ENCODE measurements around the gene KLF9.

The KLF9 gene

DNA sequence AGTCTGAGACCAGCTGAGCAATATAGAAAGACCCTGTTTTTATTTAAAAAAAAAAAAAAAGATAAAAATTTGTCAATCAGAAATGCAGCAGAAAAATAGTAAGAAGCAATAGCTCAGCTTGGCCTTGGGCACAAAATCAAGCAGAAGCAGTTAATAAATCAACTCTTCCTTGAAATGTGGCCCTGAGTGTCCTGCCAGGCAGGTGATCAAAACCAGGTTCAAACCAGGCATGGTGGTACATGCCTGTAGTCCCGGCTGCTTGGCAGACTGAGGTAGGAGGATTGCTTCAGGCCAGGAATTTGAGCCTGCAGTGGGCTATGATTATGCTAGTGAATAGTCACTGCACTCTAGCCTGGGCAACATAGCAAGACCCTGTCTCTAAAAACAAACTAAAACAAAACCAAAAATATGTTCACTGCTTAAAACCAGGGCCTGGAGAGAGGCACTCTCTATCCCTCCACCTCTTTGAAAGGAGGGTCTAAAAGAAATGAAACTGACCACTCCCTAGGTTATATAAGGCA, 27.9 kb upstream of the KLF9 start:
- Histone ChIP-seq H3K9me3 (ENCODE audit: insufficient read depth, low read depth, low read length) (no peaks in the 10 kb centered on the region), H3K27me3 (ENCODE audit: insufficient read depth, low read length) (no peaks in the 10 kb centered on the region), H3K36me3 (ENCODE audit: insufficient read depth, low read length) (no peaks in the 10 kb centered on the region), H3K4me1 (ENCODE audit: insufficient read depth, low read length) (no peaks in the 10 kb centered on the region), H3K27ac (ENCODE audit: low read depth, low read length) (no peak overlapping the region), H3K9ac (ENCODE audit: low read depth, low read length) (no peak overlapping the region), H3K4me3 (ENCODE audit: low read length) (no peak overlapping the region)
- WGBS: 86% methylated on average over 1 of the region's 1 CpG

DNA sequence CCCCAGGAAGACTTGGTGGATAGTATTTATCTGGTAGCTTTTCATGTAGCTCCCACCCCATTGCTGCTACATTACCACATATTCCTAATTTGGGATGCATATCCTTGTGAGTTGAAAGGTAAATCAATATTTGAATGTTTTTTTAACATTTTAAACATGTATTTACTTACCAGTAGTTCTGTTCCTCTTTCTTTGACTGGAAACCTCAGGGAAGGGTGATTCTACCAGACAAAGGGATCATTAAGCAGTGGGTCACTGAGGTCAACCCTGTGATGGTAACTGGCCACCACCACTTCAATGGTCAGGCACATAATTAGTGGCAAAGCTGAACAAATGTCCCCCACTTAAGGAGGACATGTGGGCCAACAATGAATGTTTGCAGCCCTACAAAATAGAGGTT, 27.2 kb upstream of the KLF9 start:
- H3K4me1 ChIP-seq (ENCODE audit: insufficient read depth, low read length): no peaks in the 10 kb centered on the region
- H3K4me3 ChIP-seq (ENCODE audit: low read length): no peak overlapping the region
- H3K9me3 ChIP-seq (ENCODE audit: insufficient read depth, low read depth, low read length): no peaks in the 10 kb centered on the region
- no peaks in the 10 kb centered on the region for H3K27me3 ChIP-seq (ENCODE audit: insufficient read depth, low read length)
- no peak overlapping the region for H3K27ac ChIP-seq (ENCODE audit: low read depth, low read length)
- H3K36me3 ChIP-seq (ENCODE audit: insufficient read depth, low read length): no peaks in the 10 kb centered on the region
- no peak overlapping the region for H3K9ac ChIP-seq (ENCODE audit: low read depth, low read length)

DNA sequence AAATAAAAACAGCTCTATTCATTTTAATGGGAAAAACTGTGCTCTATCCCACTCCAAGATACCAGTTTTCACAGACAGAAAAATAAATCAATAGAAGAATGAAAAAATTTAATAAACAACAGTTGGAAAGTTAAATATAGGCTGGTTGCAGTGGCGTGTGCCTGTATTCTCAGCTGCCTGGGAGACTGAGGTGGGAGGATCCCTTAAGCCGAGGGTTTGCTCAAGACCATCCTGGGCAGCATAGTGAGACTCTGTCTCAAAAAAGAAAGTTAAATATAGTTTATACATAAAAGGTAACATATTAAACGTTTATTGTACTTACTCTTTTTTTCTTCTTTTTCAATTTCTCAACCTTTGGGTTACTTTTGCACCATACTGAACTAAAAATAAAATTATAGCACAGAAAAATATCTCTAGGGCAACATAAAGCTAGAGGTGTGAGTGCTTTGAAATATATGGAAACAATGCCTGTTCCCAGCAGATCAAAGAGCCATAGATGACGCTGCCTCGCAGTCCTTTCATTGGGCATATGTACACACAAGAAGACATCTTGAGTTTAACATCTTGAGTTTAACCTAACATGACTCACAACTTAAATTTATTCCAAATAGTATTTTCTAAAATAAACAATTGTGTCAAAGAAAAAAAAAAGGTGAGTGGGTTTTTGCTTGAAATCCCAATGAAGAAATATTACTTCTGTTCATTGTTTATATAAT, 25.7 kb upstream of the KLF9 start:
- no peaks in the 10 kb centered on the region for H3K36me3 ChIP-seq (ENCODE audit: insufficient read depth, low read length)
- no peak overlapping the region for H3K9ac ChIP-seq (ENCODE audit: low read depth, low read length)
- H3K4me3 ChIP-seq (ENCODE audit: low read length): no peak overlapping the region
- no peak overlapping the region for H3K27ac ChIP-seq (ENCODE audit: low read depth, low read length)
- H3K4me1 ChIP-seq (ENCODE audit: insufficient read depth, low read length): no peaks in the 10 kb centered on the region
- no peaks in the 10 kb centered on the region for H3K9me3 ChIP-seq (ENCODE audit: insufficient read depth, low read depth, low read length)
- H3K27me3 ChIP-seq (ENCODE audit: insufficient read depth, low read length): no peaks in the 10 kb centered on the region
- WGBS: 86% methylated on average over 3 of the region's 5 CpGs

DNA sequence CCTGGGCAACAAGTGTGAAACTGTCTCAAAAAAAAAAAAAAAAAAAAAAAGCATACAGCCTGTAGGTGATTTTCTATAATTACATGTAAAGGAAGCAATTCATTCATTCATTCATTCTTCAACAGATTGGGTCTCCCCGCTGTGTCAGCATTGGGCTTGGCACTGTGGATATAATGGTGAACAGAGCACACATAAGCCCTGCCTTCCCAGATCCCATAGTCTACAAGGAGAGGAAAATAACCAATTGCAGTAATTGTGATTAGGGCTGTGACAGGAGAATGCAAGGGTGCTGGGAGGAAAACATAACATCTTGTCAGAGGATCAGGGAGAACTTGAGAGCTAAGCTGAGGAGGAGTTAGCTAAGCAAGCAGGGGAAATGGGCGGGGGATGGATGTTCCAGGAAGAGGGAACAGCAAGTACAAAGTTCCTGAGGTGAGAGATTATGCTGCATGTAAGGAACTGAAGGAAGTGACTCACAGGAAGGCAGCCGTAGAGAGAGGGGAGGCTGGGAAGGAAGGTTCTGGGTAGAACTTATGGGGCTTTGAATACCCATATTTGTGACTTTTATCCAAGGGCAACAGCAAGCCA, 24.0 kb upstream of the KLF9 start:
- H3K4me1 ChIP-seq (ENCODE audit: insufficient read depth, low read length): no peaks in the 10 kb centered on the region
- no peak overlapping the region for H3K9ac ChIP-seq (ENCODE audit: low read depth, low read length)
- H3K9me3 ChIP-seq (ENCODE audit: insufficient read depth, low read depth, low read length): no peaks in the 10 kb centered on the region
- WGBS: 77% methylated on average over 2 of the region's 3 CpGs
- H3K27me3 ChIP-seq (ENCODE audit: insufficient read depth, low read length): no peaks in the 10 kb centered on the region
- no peaks in the 10 kb centered on the region for H3K36me3 ChIP-seq (ENCODE audit: insufficient read depth, low read length)
- H3K4me3 ChIP-seq (ENCODE audit: low read length): no peak overlapping the region
- no peak overlapping the region for H3K27ac ChIP-seq (ENCODE audit: low read depth, low read length)

DNA sequence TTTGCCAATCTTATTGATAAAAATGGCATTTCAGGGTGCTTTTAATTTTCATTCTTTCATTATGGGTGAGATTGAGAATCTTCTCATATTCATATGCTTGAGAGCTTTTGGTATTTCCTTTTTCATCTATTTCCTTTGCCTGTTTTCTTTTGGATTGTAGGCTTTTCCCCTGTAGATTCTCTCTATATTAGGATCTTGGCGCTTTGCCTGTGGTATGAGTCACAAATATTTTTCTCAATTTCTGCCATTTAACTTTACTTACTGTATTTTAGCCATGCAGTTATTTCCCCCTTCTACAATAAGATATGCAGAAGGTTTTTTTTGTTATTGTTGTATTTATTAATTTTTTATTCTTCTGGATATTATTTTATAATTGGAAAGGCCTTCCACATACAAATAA, 21.5 kb upstream of the KLF9 start:
- no peaks in the 10 kb centered on the region for H3K9me3 ChIP-seq (ENCODE audit: insufficient read depth, low read depth, low read length)
- no peak overlapping the region for H3K4me3 ChIP-seq (ENCODE audit: low read length)
- no peaks in the 10 kb centered on the region for H3K4me1 ChIP-seq (ENCODE audit: insufficient read depth, low read length)
- no peak overlapping the region for H3K9ac ChIP-seq (ENCODE audit: low read depth, low read length)
- WGBS: no CpG with 5 or more reads among the region's 1 CpG
- no peaks in the 10 kb centered on the region for H3K36me3 ChIP-seq (ENCODE audit: insufficient read depth, low read length)
- no peak overlapping the region for H3K27ac ChIP-seq (ENCODE audit: low read depth, low read length)
- H3K27me3 ChIP-seq (ENCODE audit: insufficient read depth, low read length): no peaks in the 10 kb centered on the region

DNA sequence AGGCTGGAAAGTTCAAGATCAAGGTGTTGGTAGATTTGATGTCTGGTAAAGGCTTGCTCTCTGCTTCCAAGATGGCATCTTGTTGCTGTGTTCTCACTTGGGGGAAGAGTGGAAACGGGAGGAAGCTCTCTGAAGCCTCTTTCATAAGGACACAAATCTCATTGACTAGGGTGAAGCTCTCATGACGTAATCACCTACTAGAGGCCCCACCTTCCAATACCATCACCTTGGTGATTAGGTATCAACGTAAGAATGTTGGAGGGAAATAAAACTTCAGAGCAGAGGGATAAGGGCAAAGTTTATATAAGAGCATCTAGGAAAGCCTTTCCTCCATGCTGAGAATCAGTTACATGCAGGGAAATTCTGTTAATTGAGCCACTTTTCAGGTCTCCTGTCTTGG, 15.4 kb upstream of the KLF9 start:
- WGBS: 92% methylated on average over 1 of the region's 3 CpGs
- no peaks in the 10 kb centered on the region for H3K36me3 ChIP-seq (ENCODE audit: insufficient read depth, low read length)
- H3K27ac ChIP-seq (ENCODE audit: low read depth, low read length): no peak overlapping the region
- no peak overlapping the region for H3K9ac ChIP-seq (ENCODE audit: low read depth, low read length)
- no peaks in the 10 kb centered on the region for H3K9me3 ChIP-seq (ENCODE audit: insufficient read depth, low read depth, low read length)
- H3K27me3 ChIP-seq (ENCODE audit: insufficient read depth, low read length): no peaks in the 10 kb centered on the region
- H3K4me3 ChIP-seq (ENCODE audit: low read length): no peak overlapping the region
- no peaks in the 10 kb centered on the region for H3K4me1 ChIP-seq (ENCODE audit: insufficient read depth, low read length)

DNA sequence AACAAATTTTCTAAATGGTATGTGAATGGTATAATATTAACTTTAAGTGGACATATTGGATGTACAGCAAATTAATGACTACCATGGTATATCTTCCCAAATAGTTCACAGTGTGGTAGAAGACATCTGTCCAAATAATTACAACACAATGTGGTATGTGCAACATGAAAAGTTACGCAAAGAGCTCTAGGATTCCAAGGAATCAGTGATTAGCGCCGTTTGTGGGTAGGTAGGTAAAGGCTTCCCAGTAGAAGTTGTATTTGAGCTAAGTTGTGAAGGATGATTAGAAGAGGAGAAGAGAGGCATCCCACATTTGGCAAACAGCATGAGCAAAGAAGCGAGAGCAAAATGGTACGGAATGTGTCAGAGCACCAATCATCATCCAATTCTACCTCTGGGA, 14.3 kb upstream of the KLF9 start:
- no peaks in the 10 kb centered on the region for H3K9me3 ChIP-seq (ENCODE audit: insufficient read depth, low read depth, low read length)
- WGBS: 95% methylated on average over 3 of the region's 5 CpGs

DNA sequence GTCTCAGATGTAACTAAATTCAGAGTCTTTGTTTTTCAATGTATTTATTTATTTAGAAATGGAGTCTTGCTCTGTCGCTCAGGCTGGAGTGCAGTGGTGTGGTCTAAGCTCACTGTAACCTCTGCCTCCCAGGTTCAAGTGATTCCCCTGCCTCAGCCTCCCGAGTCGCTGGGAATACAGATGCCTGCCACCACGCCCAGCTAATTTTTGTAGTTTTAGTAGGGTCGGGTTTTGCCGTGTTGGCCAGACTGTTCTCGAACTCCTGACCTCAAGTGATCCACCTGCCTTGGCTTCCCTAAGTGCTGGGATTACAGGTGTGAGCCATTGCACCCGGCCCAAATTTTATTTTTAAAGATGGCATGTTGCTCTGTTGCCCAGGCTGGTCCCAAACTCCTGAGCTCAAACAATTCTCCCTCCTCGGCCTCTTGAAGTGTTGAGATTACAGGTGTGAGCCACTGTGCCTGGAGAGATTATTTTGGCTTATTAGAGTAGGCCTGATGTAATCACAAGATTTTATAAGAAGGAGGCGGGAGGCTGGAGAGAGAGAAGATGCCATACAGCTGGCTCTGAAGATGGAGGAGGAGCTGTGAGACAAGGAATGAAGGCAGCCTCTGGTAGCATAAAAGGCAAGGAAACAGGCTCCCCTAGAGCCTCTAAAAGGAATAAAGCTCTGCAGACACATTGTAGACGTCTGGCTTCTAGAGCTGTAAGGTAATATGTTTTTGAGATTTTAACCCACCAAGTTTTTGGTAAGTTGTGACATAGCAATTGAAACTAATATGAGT, 12.9 kb upstream of the KLF9 start:
- H3K27ac ChIP-seq (ENCODE audit: low read depth, low read length): no peak overlapping the region
- H3K36me3 ChIP-seq (ENCODE audit: insufficient read depth, low read length): no peaks in the 10 kb centered on the region
- peaks cover 6% of the 10 kb centered on the region; the same call in 1 of the 2 replicates for H3K27me3 ChIP-seq (ENCODE audit: insufficient read depth, low read length)
- no peaks in the 10 kb centered on the region for H3K4me1 ChIP-seq (ENCODE audit: insufficient read depth, low read length)
- H3K4me3 ChIP-seq (ENCODE audit: low read length): no peak overlapping the region
- H3K9ac ChIP-seq (ENCODE audit: low read depth, low read length): no peak overlapping the region
- H3K9me3 ChIP-seq (ENCODE audit: insufficient read depth, low read depth, low read length): no peaks in the 10 kb centered on the region
- WGBS: 84% methylated on average over 11 of the region's 11 CpGs

More for the DNA sequence above, 14.3 kb upstream of the KLF9 start:
- Histone ChIP-seq H3K27me3 (ENCODE audit: insufficient read depth, low read length) (no peaks in the 10 kb centered on the region), H3K4me3 (ENCODE audit: low read length) (no peak overlapping the region), H3K4me1 (ENCODE audit: insufficient read depth, low read length) (no peaks in the 10 kb centered on the region), H3K27ac (ENCODE audit: low read depth, low read length) (no peak overlapping the region), H3K9ac (ENCODE audit: low read depth, low read length) (no peak overlapping the region), H3K36me3 (ENCODE audit: insufficient read depth, low read length) (no peaks in the 10 kb centered on the region)

DNA sequence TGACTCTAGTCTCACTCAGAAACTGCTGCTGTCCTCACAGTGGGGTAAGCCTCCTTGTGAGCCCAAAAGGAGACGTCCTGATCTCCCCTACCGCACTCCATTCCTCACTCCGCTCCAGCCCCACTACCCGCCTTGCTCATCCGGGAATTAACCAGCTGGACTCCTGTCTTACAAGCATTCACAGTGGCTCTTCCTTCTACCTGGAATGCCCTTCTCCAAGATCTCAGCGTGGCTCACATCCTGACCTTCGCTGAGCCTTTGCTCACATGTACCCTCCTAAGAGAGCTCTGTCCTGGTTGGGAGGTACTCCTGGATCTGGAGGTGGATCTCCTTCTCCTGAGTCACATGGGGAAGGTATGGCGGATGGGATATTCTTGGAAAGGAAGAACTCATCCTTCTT, 10.7 kb upstream of the KLF9 start:
- peaks cover 14% of the 10 kb centered on the region for H3K4me1 ChIP-seq (ENCODE audit: insufficient read depth, low read length)
- no peak overlapping the region for H3K9ac ChIP-seq (ENCODE audit: low read depth, low read length)
- no peaks in the 10 kb centered on the region for H3K36me3 ChIP-seq (ENCODE audit: insufficient read depth, low read length)
- H3K27me3 ChIP-seq (ENCODE audit: insufficient read depth, low read length): peaks cover 19% of the 10 kb centered on the region
- no peak overlapping the region for H3K27ac ChIP-seq (ENCODE audit: low read depth, low read length)
- H3K4me3 ChIP-seq (ENCODE audit: low read length): no peak overlapping the region
- H3K9me3 ChIP-seq (ENCODE audit: insufficient read depth, low read depth, low read length): no peaks in the 10 kb centered on the region
- 80% methylated on average over 7 of the region's 8 CpGs for WGBS

DNA sequence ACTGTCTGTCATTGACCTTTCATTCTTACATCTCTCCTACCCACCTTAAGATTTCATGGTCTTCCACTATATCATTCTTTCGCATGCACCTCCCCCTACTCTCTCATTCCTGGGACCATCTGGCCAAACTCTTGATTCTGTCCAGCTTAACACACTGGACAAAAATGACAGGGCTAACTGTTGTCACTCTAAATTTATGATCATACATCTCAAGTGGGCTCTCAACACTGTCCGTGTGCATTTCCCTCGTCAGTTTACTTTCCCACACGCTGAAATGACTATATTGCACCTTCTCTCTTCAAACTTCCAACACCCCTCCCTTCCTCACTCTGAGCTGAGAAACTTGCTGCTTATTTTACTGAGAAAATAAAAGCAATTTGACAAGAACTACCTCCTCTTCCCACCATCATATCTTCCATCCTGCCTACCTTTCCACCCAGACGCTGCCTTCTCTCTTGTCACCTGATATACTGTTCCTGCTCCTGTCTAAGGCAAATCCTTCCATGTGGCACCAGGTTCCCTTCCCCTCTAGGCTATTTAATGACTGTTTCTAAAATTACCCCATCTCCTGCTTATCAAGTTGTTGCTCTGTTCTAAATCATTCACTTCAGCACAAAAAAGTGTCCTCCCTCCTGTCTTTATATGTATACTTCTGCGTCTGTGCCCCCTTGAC, 8.1 kb upstream of the KLF9 start:
- Histone ChIP-seq H3K4me3 (ENCODE audit: low read length) (no peak overlapping the region), H3K27me3 (ENCODE audit: insufficient read depth, low read length) (peaks cover 19% of the 10 kb centered on the region), H3K9ac (ENCODE audit: low read depth, low read length) (no peak overlapping the region), H3K27ac (ENCODE audit: low read depth, low read length) (no peak overlapping the region), H3K36me3 (ENCODE audit: insufficient read depth, low read length) (no peaks in the 10 kb centered on the region), H3K4me1 (ENCODE audit: insufficient read depth, low read length) (peaks cover 14% of the 10 kb centered on the region), H3K9me3 (ENCODE audit: insufficient read depth, low read depth, low read length) (no peaks in the 10 kb centered on the region)
- WGBS: 91% methylated on average over 6 of the region's 6 CpGs

Data from HUES64 (cell line).